ENCODE results near the gene TTC21A.

Gene TTC21A

GRCh38 chr3:39115870-39116269 lies 8.4 kb downstream of the TTC21A start:
- no peak for TF ChIP-seq CTCF (IDR thresholded peaks at IDR 0.05; ENCODE audit: low read depth, low read length, missing control alignments)
- DNase-seq (ENCODE audit: extremely low read depth, low read depth), result no peak
- H3K4me3 ChIP-seq (replicated peaks; ENCODE audit: low read depth, low read length), result no peak overlapping the region

- no peak overlapping the region for H3K4me3 ChIP-seq (replicated peaks; ENCODE audit: low read depth, low read length)
- TF ChIP-seq CTCF (IDR thresholded peaks at IDR 0.05; ENCODE audit: low read depth, low read length, missing control alignments), result no peak
- DNase-seq (ENCODE audit: extremely low read depth, low read depth), result no peak
These were observed 10.6 kb downstream of the TTC21A start for GRCh38 chr3:39118079-39118478.

- no peak overlapping the region for H3K4me3 ChIP-seq (replicated peaks; ENCODE audit: low read depth, low read length)
- DNase-seq (ENCODE audit: extremely low read depth, low read depth), result no peak
- no peak for TF ChIP-seq CTCF (IDR thresholded peaks at IDR 0.05; ENCODE audit: low read depth, low read length, missing control alignments)
These were observed 11.6 kb downstream of the TTC21A start for GRCh38 chr3:39118931-39119660.

GRCh38 chr3:39121621-39122020 lies 14.1 kb downstream of the TTC21A start:
- H3K4me3 ChIP-seq (replicated peaks; ENCODE audit: low read depth, low read length), result no peak overlapping the region
- no peak for DNase-seq (ENCODE audit: extremely low read depth, low read depth)
- no peak for TF ChIP-seq CTCF (IDR thresholded peaks at IDR 0.05; ENCODE audit: low read depth, low read length, missing control alignments)

GRCh38 chr3:39122813-39123212 lies 15.3 kb downstream of the TTC21A start:
- no peak overlapping the region for H3K4me3 ChIP-seq (replicated peaks; ENCODE audit: low read depth, low read length)
- TF ChIP-seq CTCF (IDR thresholded peaks at IDR 0.05; ENCODE audit: low read depth, low read length, missing control alignments), result no peak
- DNase-seq (ENCODE audit: extremely low read depth, low read depth), result no peak

- H3K4me3 ChIP-seq (replicated peaks; ENCODE audit: low read depth, low read length), result no peak overlapping the region
- peak; percentile 34 for TF ChIP-seq CTCF (IDR thresholded peaks at IDR 0.05; ENCODE audit: low read depth, low read length, missing control alignments)
- DNase-seq (ENCODE audit: extremely low read depth, low read depth), result no peak
These were observed 17.7 kb downstream of the TTC21A start for GRCh38 chr3:39124876-39125840.
